Effector memory CD8-positive, alpha-beta T cell (primary cell): ENCODE measurements around the gene SMG9.
"Not testable (repeated sequence)": the region's sequence is repeated elsewhere in the genome, so short reads cannot be mapped to it uniquely, and the experiment has no call there.

Experiments used
- ATAC-seq: fragments of 150-1000 bp; cut with Tn5 transposase; replicated peaks from 2 replicates; pipeline ENCODE4 v1.10.0; 2021; ENCODE audit warnings: mild to moderate bottlenecking, moderate library complexity
- DNase-seq, 3 experiments: peaks; one replicate each; pipeline ENCODE4 v3.0.0; 2021
- H3K27ac Mint-ChIP-seq, 2 donors: one replicate each; pipeline ENCODE4 v1.8.0; 2022; ENCODE audit warnings: mild to moderate bottlenecking in 2 of 2, mixed read lengths in 2 of 2, moderate library complexity in 2 of 2
- H3K27me3 Mint-ChIP-seq, 2 donors: one replicate each; pipeline ENCODE4 v1.8.0; 2022; ENCODE audit warnings: mixed read lengths in 2 of 2
- H3K36me3 Mint-ChIP-seq: one replicate; pipeline ENCODE4 v1.8.0; 2022; ENCODE audit warnings: mild to moderate bottlenecking, moderate library complexity, mixed read lengths; ENCODE audit not compliant: insufficient read depth
- H3K4me1 Mint-ChIP-seq, 2 donors: one replicate each; pipeline ENCODE4 v1.8.0; 2022; ENCODE audit warnings: low read depth in 2 of 2, mixed read lengths in 2 of 2
- H3K4me3 Mint-ChIP-seq, 2 donors: one replicate each; pipeline ENCODE4 v1.8.0; 2022; ENCODE audit warnings: mild to moderate bottlenecking in 2 of 2, mixed read lengths in 2 of 2, moderate library complexity in 2 of 2
- H3K9me3 Mint-ChIP-seq, 2 donors: one replicate each; pipeline ENCODE4 v1.8.0; 2022; ENCODE audit warnings: mixed read lengths in 2 of 2

Gene SMG9

DNA sequence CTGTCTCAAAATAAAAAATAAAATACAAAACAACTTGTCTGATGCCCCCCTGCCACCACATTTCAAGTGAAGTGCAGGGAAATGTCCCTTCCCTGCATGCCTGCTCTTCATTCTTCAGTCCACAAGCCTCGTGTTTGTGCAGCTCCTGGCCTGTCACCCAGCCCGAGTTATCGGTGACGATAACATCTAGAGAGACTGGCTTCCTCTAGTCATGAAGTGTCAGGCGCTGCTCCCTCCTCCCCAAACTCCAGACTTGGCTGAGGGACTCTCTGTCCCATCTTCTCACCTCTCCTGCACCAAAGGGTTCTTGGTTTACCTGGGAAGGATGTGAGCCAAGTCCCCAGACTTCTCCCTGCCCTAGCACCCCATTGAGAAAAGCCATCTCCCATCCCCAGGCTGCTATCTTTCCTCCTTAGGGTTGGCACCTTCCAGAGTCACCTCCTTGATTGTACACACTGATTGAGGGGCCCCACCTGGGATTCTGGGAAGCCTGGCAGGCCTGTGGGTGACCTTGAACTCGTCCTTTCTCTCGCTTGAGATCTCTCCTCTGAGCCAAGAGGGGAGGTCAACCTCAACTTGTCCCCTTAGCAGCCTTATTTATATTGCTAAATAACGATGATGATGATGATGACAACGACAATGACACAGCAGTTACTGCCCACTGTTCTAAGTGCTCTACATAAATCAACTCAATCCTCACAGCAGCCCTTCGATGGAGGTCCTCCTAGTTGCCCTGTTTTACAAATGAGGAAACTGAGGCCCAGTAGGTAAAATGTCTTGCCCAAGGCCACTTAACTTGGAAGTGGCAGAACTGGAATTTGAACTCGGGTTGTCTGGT lies 71.7 kb downstream of the SMG9 start:
- H3K27me3 Mint-ChIP-seq: no peaks in the 10 kb centered on the region
- H3K9me3 Mint-ChIP-seq: no peaks in the 10 kb centered on the region
- H3K4me1 Mint-ChIP-seq: no peaks in the 10 kb centered on the region
- ATAC-seq (no peak), DNase-seq (no peak)
- no peak overlapping the region for H3K4me3 Mint-ChIP-seq
- H3K27ac Mint-ChIP-seq: peak overlapping the region in 1 of 2 donors; percentile 26
- H3K36me3 Mint-ChIP-seq: no peaks in the 10 kb centered on the region

DNA sequence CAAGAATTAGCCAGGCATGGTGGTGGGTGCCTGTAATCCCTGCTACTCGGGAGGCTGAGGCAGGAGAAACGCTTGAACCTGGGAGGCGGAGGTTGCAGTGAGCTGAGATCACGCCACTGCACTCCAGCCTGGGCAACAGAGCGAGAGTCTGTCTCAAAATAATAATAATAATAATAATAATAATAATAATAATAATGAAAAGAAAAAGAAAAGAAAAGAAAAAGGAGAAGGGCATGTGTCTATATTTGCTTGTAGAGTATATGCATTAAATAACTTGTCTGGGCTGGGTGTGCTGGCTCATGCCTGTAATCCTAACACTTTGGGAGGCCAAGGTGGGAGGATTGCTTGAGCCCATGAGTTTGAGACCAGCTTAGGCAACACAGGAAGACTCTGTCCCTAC lies 72.5 kb downstream of the SMG9 start:
- H3K27ac Mint-ChIP-seq, H3K27me3 Mint-ChIP-seq, H3K4me1 Mint-ChIP-seq: not testable (repeated sequence)

DNA sequence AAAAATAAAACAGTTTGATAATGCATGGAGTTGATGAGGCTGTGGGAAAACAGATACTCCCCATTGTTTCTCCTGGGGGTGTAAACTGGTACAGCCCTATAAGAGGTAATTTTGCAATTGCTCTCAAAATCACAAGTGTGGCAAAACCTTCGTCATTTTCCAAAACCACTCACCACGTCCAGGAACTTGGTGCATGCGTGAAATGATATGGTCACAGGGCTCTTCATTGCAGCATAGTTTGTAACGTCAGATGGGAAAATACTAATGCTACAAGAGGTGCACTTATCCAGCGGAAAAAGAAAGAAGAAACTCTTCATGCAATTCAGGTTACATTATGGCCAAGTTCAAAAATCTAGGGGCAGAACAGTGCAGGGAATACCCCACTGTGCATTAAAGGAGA lies 72.9 kb downstream of the SMG9 start:
- ATAC-seq (no peak), DNase-seq (no peak)
- Mint-ChIP-seq H3K4me3 (no peak overlapping the region), H3K27ac (no peak overlapping the region), H3K36me3 (no peaks in the 10 kb centered on the region), H3K27me3 (no peaks in the 10 kb centered on the region), H3K4me1 (no peaks in the 10 kb centered on the region), H3K9me3 (no peaks in the 10 kb centered on the region)

More for the DNA sequence above, 72.5 kb downstream of the SMG9 start:
- DNase-seq, H3K36me3 Mint-ChIP-seq, H3K4me3 Mint-ChIP-seq, H3K9me3 Mint-ChIP-seq, ATAC-seq: not testable (repeated sequence)

DNA sequence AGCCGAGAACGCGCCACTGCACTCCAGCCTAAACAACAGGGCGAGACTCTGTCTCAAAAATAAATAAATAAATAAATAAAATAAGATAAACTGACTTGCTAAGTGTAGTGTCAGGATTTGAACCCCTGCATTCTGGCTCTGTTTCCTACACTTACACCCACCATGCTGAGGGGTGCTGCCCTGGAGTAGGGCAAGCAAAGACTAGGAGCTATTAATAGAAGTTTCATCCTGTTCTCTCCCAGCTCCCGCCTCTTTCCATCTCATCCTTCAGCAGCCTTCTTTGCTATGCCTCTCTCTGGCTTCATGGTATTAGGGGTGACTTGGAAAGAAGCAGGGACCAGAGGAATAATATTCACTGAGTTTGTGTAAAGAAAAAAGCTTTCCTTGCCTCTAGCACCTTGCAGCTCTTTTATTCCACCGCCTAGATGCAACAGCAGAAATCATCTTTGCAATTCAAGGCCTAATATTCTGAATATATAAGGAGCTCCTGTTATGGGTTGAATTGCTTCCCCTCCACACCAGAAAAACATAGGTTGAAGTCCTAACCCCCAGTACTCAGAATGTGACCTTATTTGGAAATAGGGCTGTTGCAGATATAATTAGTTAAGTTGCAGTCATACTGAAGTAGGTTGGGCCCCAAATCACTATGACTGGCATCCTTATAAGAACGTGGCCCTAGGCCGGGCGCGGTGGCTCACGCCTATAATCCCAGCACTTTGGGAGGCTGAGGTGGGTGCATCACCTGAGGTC lies 76.1 kb downstream of the SMG9 start:
- no peaks in the 10 kb centered on the region for H3K27me3 Mint-ChIP-seq
- DNase-seq: no peak
- H3K4me1 Mint-ChIP-seq: peaks cover 3 to 4% of the 10 kb centered on the region in 2 donors
- no peak overlapping the region for H3K4me3 Mint-ChIP-seq
- no peak for ATAC-seq
- no peak overlapping the region for H3K27ac Mint-ChIP-seq
- no peaks in the 10 kb centered on the region for H3K9me3 Mint-ChIP-seq
- H3K36me3 Mint-ChIP-seq: no peaks in the 10 kb centered on the region
